ENCODE data around the gene PADI4. TPM values are rescaled to one million over a fixed set of nuclear protein-coding genes. Genes with fewer than 3 reads are reported as not detected.
A peak's percentile ranks its signal among the peaks of the same experiment; 100 is the strongest.

The PADI4 gene
- total RNA-seq, 2 experiments from 2014 or later, result 1.5 to 1.8 TPM

GRCh38 chr1:17273096-17273495 lies 34.9 kb upstream of the PADI4 start:
- H3K27me3 Mint-ChIP-seq (ENCODE audit: low read depth), result no peaks in the 10 kb centered on the region
- no peak overlapping the region for H3K4me3 Mint-ChIP-seq
- no peaks in the 10 kb centered on the region for H3K4me1 Mint-ChIP-seq (ENCODE audit: low read depth)
- no peak for DNase-seq
- CTCF ChIA-PET, result interaction anchor here (1.0 to 1.6 kb wide), 4 partner anchors 11 to 148 kb away, joined by 3 to 5 read pairs (median 4); no protein-coding TSS in a partner anchor
- H3K9me3 Mint-ChIP-seq, result no peaks in the 10 kb centered on the region
- H3K27ac Mint-ChIP-seq, result no peak overlapping the region
- intact Hi-C loops (cut with micrococcal nuclease), result no loop called here
- H3K36me3 Mint-ChIP-seq (ENCODE audit: low read depth), result no peaks in the 10 kb centered on the region

GRCh38 chr1:17274186-17275170 lies 33.5 kb upstream of the PADI4 start:
- Mint-ChIP-seq H3K36me3 (ENCODE audit: low read depth) (no peaks in the 10 kb centered on the region), H3K27ac (no peak overlapping the region), H3K27me3 (ENCODE audit: low read depth) (no peaks in the 10 kb centered on the region), H3K4me3 (no peak overlapping the region), H3K9me3 (no peaks in the 10 kb centered on the region), H3K4me1 (ENCODE audit: low read depth) (no peaks in the 10 kb centered on the region)
- DNase-seq, result peak; percentile 53
- CTCF ChIA-PET, result interaction anchor here (0.7 to 1.6 kb wide), 5 partner anchors 16 to 209 kb away, joined by 3 to 5 read pairs (median 3); no protein-coding TSS in a partner anchor
- intact Hi-C loops (cut with micrococcal nuclease), result no loop called here

- DNase-seq, result no peak
- CTCF ChIA-PET, result interaction anchor here (0.9 kb wide), 1 partner anchor 151 kb away, joined by 3 read pairs; no protein-coding TSS in a partner anchor
- H3K36me3 Mint-ChIP-seq (ENCODE audit: low read depth), result no peaks in the 10 kb centered on the region
- no peak overlapping the region for H3K4me3 Mint-ChIP-seq
- intact Hi-C loops (cut with micrococcal nuclease), result no loop called here
- H3K27me3 Mint-ChIP-seq (ENCODE audit: low read depth), result no peaks in the 10 kb centered on the region
- no peaks in the 10 kb centered on the region for H3K4me1 Mint-ChIP-seq (ENCODE audit: low read depth)
- no peak overlapping the region for H3K27ac Mint-ChIP-seq
- no peaks in the 10 kb centered on the region for H3K9me3 Mint-ChIP-seq
Observed at GRCh38 chr1:17276568-17276967, 31.4 kb upstream of the PADI4 start.

GRCh38 chr1:17277511-17278159 lies 30.4 kb upstream of the PADI4 start:
- DNase-seq, result no peak
- intact Hi-C loops (cut with micrococcal nuclease), result no loop called here

GRCh38 chr1:17278996-17279830 lies 28.8 kb upstream of the PADI4 start:
- no peak overlapping the region for H3K27ac Mint-ChIP-seq
- H3K4me1 Mint-ChIP-seq (ENCODE audit: low read depth), result peaks cover 2% of the 10 kb centered on the region
- intact Hi-C loops (cut with micrococcal nuclease), result no loop called here
- no peaks in the 10 kb centered on the region for H3K27me3 Mint-ChIP-seq (ENCODE audit: low read depth)
- CTCF ChIA-PET, result no interaction called here
- no peaks in the 10 kb centered on the region for H3K9me3 Mint-ChIP-seq
- no peak for DNase-seq
- H3K4me3 Mint-ChIP-seq, result no peak overlapping the region
- H3K36me3 Mint-ChIP-seq (ENCODE audit: low read depth), result no peaks in the 10 kb centered on the region

More at GRCh38 chr1:17277511-17278159, 30.4 kb upstream of the PADI4 start:
- no peak overlapping the region for H3K27ac Mint-ChIP-seq
- CTCF ChIA-PET, result interaction anchor here (0.9 kb wide), 1 partner anchor 153 kb away, joined by 3 read pairs; no protein-coding TSS in a partner anchor
- H3K4me3 Mint-ChIP-seq, result no peak overlapping the region
- H3K9me3 Mint-ChIP-seq, result no peaks in the 10 kb centered on the region
- no peaks in the 10 kb centered on the region for H3K27me3 Mint-ChIP-seq (ENCODE audit: low read depth)
- H3K36me3 Mint-ChIP-seq (ENCODE audit: low read depth), result no peaks in the 10 kb centered on the region
- H3K4me1 Mint-ChIP-seq (ENCODE audit: low read depth), result peaks cover 2% of the 10 kb centered on the region

- H3K27me3 Mint-ChIP-seq (ENCODE audit: low read depth), result no peaks in the 10 kb centered on the region
- H3K4me1 Mint-ChIP-seq (ENCODE audit: low read depth), result peaks cover 2% of the 10 kb centered on the region
- H3K9me3 Mint-ChIP-seq, result no peaks in the 10 kb centered on the region
- intact Hi-C loops (cut with micrococcal nuclease), result no loop called here
- CTCF ChIA-PET, result interaction anchor here (0.6 kb wide), 1 partner anchor 155 kb away, joined by 4 read pairs; no protein-coding TSS in a partner anchor
- no peak overlapping the region for H3K27ac Mint-ChIP-seq
- no peak overlapping the region for H3K4me3 Mint-ChIP-seq
- no peaks in the 10 kb centered on the region for H3K36me3 Mint-ChIP-seq (ENCODE audit: low read depth)
- no peak for DNase-seq
Observed at GRCh38 chr1:17280436-17280835, 27.6 kb upstream of the PADI4 start.

- Mint-ChIP-seq H3K36me3 (ENCODE audit: low read depth) (no peaks in the 10 kb centered on the region), H3K4me1 (ENCODE audit: low read depth) (peaks cover 2% of the 10 kb centered on the region), H3K9me3 (no peaks in the 10 kb centered on the region), H3K27ac (no peak overlapping the region), H3K4me3 (no peak overlapping the region), H3K27me3 (ENCODE audit: low read depth) (no peaks in the 10 kb centered on the region)
- no peak for DNase-seq
- CTCF ChIA-PET, result interaction anchor here (0.6 kb wide), 1 partner anchor 32 kb away, joined by 5 read pairs; no protein-coding TSS in a partner anchor
- intact Hi-C loops (cut with micrococcal nuclease), result no loop called here
Observed at GRCh38 chr1:17280894-17281293, 27.1 kb upstream of the PADI4 start.

GRCh38 chr1:17281775-17282181 lies 26.2 kb upstream of the PADI4 start:
- intact Hi-C loops (cut with micrococcal nuclease), result no loop called here
- Mint-ChIP-seq H3K4me3 (no peak overlapping the region), H3K36me3 (ENCODE audit: low read depth) (no peaks in the 10 kb centered on the region), H3K9me3 (no peaks in the 10 kb centered on the region), H3K27ac (no peak overlapping the region), H3K4me1 (ENCODE audit: low read depth) (peaks cover 2% of the 10 kb centered on the region), H3K27me3 (ENCODE audit: low read depth) (no peaks in the 10 kb centered on the region)
- CTCF ChIA-PET, result no interaction called here
- no peak for DNase-seq

GRCh38 chr1:17282836-17283235 lies 25.2 kb upstream of the PADI4 start:
- intact Hi-C loops (cut with micrococcal nuclease), result no loop called here
- Mint-ChIP-seq H3K27me3 (ENCODE audit: low read depth) (no peaks in the 10 kb centered on the region), H3K36me3 (ENCODE audit: low read depth) (no peaks in the 10 kb centered on the region), H3K9me3 (no peaks in the 10 kb centered on the region), H3K27ac (no peak overlapping the region), H3K4me3 (no peak overlapping the region), H3K4me1 (ENCODE audit: low read depth) (peaks cover 2% of the 10 kb centered on the region)
- CTCF ChIA-PET, result no interaction called here
- no peak for DNase-seq

GRCh38 chr1:17286646-17287045 lies 21.4 kb upstream of the PADI4 start:
- DNase-seq, result no peak
- Mint-ChIP-seq H3K4me3 (no peak overlapping the region), H3K36me3 (ENCODE audit: low read depth) (no peaks in the 10 kb centered on the region), H3K27ac (no peak overlapping the region), H3K9me3 (no peaks in the 10 kb centered on the region), H3K27me3 (ENCODE audit: low read depth) (peaks cover 3% of the 10 kb centered on the region), H3K4me1 (ENCODE audit: low read depth) (peaks cover 2% of the 10 kb centered on the region)
- intact Hi-C loops (cut with micrococcal nuclease), result no loop called here
- CTCF ChIA-PET, result no interaction called here

- no peaks in the 10 kb centered on the region for H3K36me3 Mint-ChIP-seq (ENCODE audit: low read depth)
- intact Hi-C loops (cut with micrococcal nuclease), result no loop called here
- CTCF ChIA-PET, result no interaction called here
- H3K27ac Mint-ChIP-seq, result no peak overlapping the region
- H3K4me1 Mint-ChIP-seq (ENCODE audit: low read depth), result no peaks in the 10 kb centered on the region
- no peak for DNase-seq
- no peak overlapping the region for H3K4me3 Mint-ChIP-seq
- peaks cover 3% of the 10 kb centered on the region for H3K27me3 Mint-ChIP-seq (ENCODE audit: low read depth)
- H3K9me3 Mint-ChIP-seq, result no peaks in the 10 kb centered on the region
Observed at GRCh38 chr1:17287130-17287776, 20.7 kb upstream of the PADI4 start.

Data from activated naive CD4-positive, alpha-beta T cell treated with anti-CD3 and anti-CD28 coated beads for 36 hours (primary cell).